MM.1S (cell line): ENCODE measurements around the gene CHRM4.
A peak's percentile ranks its signal among the peaks of the same experiment; 100 is the strongest.

ENCODE experiments used
- DNase-seq: peaks from one replicate; pipeline ENCODE4 v3.0.0-alpha.2; 2015
- H2AFZ ChIP-seq: fragments of 300-600 bp; sonication (generic); 2 replicates; pipeline ENCODE4 v1.6.0; 2016; ENCODE audit warnings: antibody characterized with exemption, low read length
- H3F3A ChIP-seq: fragments of 300-600 bp; sonication (generic); 2 replicates; pipeline ENCODE4 v1.6.1; 2016; ENCODE audit warnings: mild to moderate bottlenecking, antibody characterized with exemption, low read length, moderate library complexity, mixed read lengths; ENCODE audit not compliant: insufficient read depth
- H3K27ac ChIP-seq: fragments of 300-600 bp; sonication (generic); 2 replicates; pipeline ENCODE4 v1.5.1; 2016; ENCODE audit warnings: mild to moderate bottlenecking, low read length
- H3K27me3 ChIP-seq: fragments of 300-600 bp; sonication (generic); replicated peaks from 2 replicates; pipeline ENCODE4 v1.6.0; 2016; ENCODE audit warnings: low read length; ENCODE audit not compliant: insufficient read depth
- H3K36me3 ChIP-seq: fragments of 300-600 bp; sonication (generic); replicated peaks from 2 replicates; pipeline ENCODE4 v1.6.1; 2016; ENCODE audit warnings: mild to moderate bottlenecking, low read length, mixed read lengths; ENCODE audit not compliant: insufficient read depth
- H3K4me1 ChIP-seq: fragments of 300-600 bp; sonication (generic); 2 replicates; pipeline ENCODE4 v1.6.1; 2016; ENCODE audit warnings: low read length, mixed read lengths
- H3K4me2 ChIP-seq: fragments of 300-600 bp; sonication (generic); 2 replicates; pipeline ENCODE4 v1.6.0; 2016; ENCODE audit warnings: low read depth, low read length
- H3K4me3 ChIP-seq: fragments of 300-600 bp; sonication (generic); 2 replicates; pipeline ENCODE4 v1.5.1; 2016; ENCODE audit warnings: low read length, mixed read lengths
- H3K79me2 ChIP-seq: fragments of 300-600 bp; sonication (generic); 2 replicates; pipeline ENCODE4 v1.6.1; 2016; ENCODE audit warnings: mixed run types, low read length, mixed read lengths
- H3K9ac ChIP-seq: fragments of 300-600 bp; sonication (generic); 2 replicates; pipeline ENCODE4 v1.6.1; 2016; ENCODE audit warnings: low read length, mixed read lengths
- H3K9me2 ChIP-seq: fragments of 300-600 bp; sonication (generic); replicated peaks from 2 replicates; pipeline ENCODE4 v1.6.1; 2016; ENCODE audit warnings: mild to moderate bottlenecking, low read length, mixed read lengths; ENCODE audit not compliant: insufficient read depth
- H3K9me3 ChIP-seq: fragments of 300-600 bp; sonication (generic); replicated peaks from 2 replicates; pipeline ENCODE4 v1.6.1; 2016; ENCODE audit warnings: mild to moderate bottlenecking, low read length, mixed read lengths; ENCODE audit not compliant: insufficient read depth
- H4K20me1 ChIP-seq: fragments of 300-600 bp; sonication (generic); 2 replicates; pipeline ENCODE4 v1.6.1; 2016; ENCODE audit warnings: mild to moderate bottlenecking, low read length, moderate library complexity, mixed read lengths; ENCODE audit not compliant: insufficient read depth
- EZH2 ChIP-seq: fragments of 300-600 bp; sonication (generic); optimal IDR thresholded peaks from 2 replicates; pipeline ENCODE3; 2017; ENCODE audit warnings: low read depth, mild to moderate bottlenecking, antibody characterized with exemption, low read length, mixed read lengths
- EZH2phosphoT487 ChIP-seq: fragments of 300-600 bp; sonication (generic); IDR thresholded peaks from 2 replicates; pipeline ENCODE4 v1.6.1; 2018; ENCODE audit warnings: antibody characterized with exemption, low read length
- TF ChIP-seq, protein P1 (sequence below): fragments of 300-600 bp; sonication (generic); IDR thresholded peaks from 2 replicates; pipeline ENCODE4 v1.5.1; 2016; ENCODE audit warnings: antibody characterized with exemption, low read length, mixed read lengths

CHRM4 gene

DNA sequence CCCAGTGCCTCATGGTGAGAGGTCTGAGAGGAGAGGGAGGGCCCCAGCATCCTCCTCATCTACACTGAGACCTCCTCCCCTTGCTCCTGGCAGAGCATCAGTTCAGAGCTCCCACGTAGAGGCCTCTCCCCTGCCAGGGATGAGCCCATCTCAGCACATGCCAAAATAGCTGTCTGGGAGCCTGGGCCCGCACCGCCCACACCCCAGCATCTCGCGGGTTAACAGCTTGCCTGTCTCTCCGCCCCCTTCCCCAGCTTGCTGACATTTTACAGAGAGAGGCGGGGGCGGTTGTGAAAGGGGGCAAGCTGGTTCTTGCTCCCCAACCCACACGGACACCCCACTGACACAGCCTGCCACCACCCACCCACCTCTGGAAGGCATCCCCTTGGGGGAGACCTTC, 37.9 kb downstream of the CHRM4 start:
- H3K79me2 ChIP-seq = peaks cover 65% of the 10 kb centered on the region
- H3K4me1 ChIP-seq = peaks cover 6% of the 10 kb centered on the region; the same call in 1 of the 2 replicates
- no peaks in the 10 kb centered on the region for H3F3A ChIP-seq
- no peaks in the 10 kb centered on the region for H4K20me1 ChIP-seq
- H3K9ac ChIP-seq = no peak overlapping the region
- no peak overlapping the region for H3K27ac ChIP-seq
- H3K4me2 ChIP-seq = no peak overlapping the region
- no peak for DNase-seq
- no peaks in the 10 kb centered on the region for H3K36me3 ChIP-seq
- no peaks in the 10 kb centered on the region for H3K9me2 ChIP-seq
- H3K9me3 ChIP-seq = no peaks in the 10 kb centered on the region
- TF ChIP-seq EZH2phosphoT487 = no peak
- TF ChIP-seq EZH2 = no peak
- TF ChIP-seq, protein P1, sequence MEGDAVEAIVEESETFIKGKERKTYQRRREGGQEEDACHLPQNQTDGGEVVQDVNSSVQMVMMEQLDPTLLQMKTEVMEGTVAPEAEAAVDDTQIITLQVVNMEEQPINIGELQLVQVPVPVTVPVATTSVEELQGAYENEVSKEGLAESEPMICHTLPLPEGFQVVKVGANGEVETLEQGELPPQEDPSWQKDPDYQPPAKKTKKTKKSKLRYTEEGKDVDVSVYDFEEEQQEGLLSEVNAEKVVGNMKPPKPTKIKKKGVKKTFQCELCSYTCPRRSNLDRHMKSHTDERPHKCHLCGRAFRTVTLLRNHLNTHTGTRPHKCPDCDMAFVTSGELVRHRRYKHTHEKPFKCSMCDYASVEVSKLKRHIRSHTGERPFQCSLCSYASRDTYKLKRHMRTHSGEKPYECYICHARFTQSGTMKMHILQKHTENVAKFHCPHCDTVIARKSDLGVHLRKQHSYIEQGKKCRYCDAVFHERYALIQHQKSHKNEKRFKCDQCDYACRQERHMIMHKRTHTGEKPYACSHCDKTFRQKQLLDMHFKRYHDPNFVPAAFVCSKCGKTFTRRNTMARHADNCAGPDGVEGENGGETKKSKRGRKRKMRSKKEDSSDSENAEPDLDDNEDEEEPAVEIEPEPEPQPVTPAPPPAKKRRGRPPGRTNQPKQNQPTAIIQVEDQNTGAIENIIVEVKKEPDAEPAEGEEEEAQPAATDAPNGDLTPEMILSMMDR = no peak
- no peak overlapping the region for H2AFZ ChIP-seq
- H3K27me3 ChIP-seq = no peaks in the 10 kb centered on the region
- no peak overlapping the region for H3K4me3 ChIP-seq

DNA sequence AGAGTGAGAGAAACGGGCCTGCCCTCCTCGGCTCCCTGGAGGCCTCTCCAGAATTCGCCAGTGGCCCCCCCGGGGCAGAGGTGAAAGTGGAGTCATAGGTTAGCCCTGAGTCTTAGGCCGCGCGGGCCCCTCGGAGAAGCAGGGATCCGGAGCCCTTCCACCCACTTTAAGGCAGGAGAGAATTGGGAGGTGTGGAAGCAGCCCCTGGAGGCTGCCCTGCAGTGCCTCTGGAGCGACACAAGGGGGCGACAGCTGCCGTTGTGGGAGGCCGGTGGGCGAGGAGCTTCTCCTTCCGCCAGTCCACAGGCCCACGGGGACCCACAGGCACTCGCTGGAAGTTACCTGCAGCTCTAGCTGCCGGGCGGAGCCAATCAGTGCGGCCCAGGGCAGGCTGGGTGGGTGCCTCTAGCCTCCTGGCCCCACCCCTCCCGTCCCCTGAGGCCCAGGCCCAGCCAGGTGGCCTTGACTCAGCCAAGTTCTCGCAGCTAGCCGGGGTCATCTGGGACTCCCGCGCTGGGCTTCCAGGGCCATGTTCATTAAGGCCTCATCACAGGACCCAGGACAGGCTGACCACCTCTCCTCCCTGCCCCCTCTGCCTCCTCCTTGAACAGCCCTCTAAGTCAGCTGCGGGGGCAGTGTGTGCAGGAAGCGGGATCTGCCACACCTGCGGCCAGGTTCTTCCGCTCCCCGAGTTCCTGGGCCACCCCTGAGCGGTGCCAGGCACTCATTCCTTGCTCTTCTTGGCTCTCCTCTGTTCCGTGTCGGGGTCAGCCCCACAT, 39.3 kb downstream of the CHRM4 start:
- H3K9ac ChIP-seq = no peak overlapping the region
- H3F3A ChIP-seq = no peaks in the 10 kb centered on the region
- peaks cover 13% of the 10 kb centered on the region for H3K4me1 ChIP-seq
- H3K36me3 ChIP-seq = no peaks in the 10 kb centered on the region
- no peak overlapping the region for H3K4me2 ChIP-seq
- H2AFZ ChIP-seq = no peak overlapping the region
- H3K27ac ChIP-seq = no peak overlapping the region
- H3K9me2 ChIP-seq = no peaks in the 10 kb centered on the region
- DNase-seq = no peak
- no peaks in the 10 kb centered on the region for H3K27me3 ChIP-seq
- TF ChIP-seq, protein P1 = peak; percentile 59
- TF ChIP-seq EZH2 = no peak
- peaks cover 70% of the 10 kb centered on the region for H3K79me2 ChIP-seq
- no peak overlapping the region for H3K4me3 ChIP-seq
- H4K20me1 ChIP-seq = no peaks in the 10 kb centered on the region
- no peaks in the 10 kb centered on the region for H3K9me3 ChIP-seq

DNA sequence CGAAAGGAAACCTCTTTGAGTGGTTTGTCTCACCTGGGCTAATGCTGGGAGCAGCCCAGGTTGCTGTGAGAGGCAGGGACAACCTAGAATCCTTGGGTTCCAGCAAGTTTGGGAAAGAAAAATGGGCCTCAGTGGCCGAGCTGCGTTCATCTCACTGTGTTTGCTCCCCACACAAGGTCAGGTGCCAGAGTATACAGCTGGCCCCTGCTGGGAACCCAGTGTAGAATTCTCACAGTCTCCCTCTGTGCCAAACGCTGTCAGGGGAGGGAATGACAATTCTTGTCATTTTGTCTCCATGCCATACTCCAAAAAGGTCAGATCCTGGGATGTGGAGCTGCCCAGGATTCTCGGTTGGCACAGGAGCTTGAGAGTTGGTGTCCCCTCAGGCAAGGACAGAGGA, 40.0 kb downstream of the CHRM4 start:
- Histone ChIP-seq H3K4me2 (no peak overlapping the region), H3K27me3 (0 out of 2 replicates have a peak, but pooled peaks cover 3% of the 10 kb centered on the region), H3K9me2 (no peaks in the 10 kb centered on the region), H3K79me2 (peaks cover 68% of the 10 kb centered on the region), H3K9me3 (no peaks in the 10 kb centered on the region), H3K27ac (no peak overlapping the region), H4K20me1 (no peaks in the 10 kb centered on the region), H2AFZ (no peak overlapping the region), H3K4me3 (no peak overlapping the region), H3K9ac (no peak overlapping the region), H3K36me3 (no peaks in the 10 kb centered on the region), H3K4me1 (peaks cover 13% of the 10 kb centered on the region), H3F3A (no peaks in the 10 kb centered on the region)
- no peak for DNase-seq
- TF ChIP-seq, protein P1 = no peak
